ENCODE data around the gene STK11IP.

STK11IP gene

DNA sequence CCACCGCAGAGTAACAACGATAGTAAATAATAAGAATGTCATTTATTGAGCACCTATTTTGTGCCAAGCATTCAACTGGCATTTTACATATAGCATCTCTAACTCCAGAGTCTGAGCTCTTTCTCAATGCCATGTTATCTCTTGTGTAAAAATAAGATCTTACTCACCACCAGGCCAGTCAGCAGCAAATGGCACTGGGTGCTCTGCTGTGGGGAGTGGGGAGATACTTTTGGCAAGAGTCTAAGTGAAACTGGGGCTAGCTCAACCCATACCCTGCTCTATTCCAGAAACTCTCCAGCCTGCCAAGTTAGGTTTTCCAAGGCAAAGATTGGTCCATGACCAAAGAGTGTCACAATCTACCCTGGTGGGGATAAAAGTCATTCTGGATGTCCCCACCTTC is 24.8 kb downstream of the STK11IP start:
- no peak for DNase-seq

DNA sequence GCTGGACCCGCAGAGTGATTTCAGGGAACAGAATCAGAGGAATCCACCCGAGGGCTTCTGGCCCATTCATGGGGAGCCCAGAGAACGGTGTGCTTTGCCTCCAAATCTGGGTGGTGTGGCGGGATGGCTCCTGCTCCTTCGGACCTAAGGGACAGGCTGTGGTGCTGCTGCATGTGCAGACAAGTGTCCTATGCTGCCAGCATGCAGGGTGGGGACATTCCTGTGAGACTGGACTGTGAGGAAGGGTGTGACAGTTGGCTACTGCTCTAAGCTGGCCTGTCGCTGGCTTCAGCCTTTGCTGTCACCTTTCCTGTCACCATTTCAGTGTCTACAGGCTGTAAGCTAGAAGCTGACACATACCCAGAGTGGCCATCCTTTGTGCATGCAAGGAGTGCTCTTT is 26.9 kb downstream of the STK11IP start:
- no peak for DNase-seq

GRCh38 chr2:219625179-219625578 is 27.5 kb downstream of the STK11IP start:
- no peak for DNase-seq

- no peak for DNase-seq
These were observed 28.9 kb downstream of the STK11IP start for GRCh38 chr2:219626540-219626939.

DNA sequence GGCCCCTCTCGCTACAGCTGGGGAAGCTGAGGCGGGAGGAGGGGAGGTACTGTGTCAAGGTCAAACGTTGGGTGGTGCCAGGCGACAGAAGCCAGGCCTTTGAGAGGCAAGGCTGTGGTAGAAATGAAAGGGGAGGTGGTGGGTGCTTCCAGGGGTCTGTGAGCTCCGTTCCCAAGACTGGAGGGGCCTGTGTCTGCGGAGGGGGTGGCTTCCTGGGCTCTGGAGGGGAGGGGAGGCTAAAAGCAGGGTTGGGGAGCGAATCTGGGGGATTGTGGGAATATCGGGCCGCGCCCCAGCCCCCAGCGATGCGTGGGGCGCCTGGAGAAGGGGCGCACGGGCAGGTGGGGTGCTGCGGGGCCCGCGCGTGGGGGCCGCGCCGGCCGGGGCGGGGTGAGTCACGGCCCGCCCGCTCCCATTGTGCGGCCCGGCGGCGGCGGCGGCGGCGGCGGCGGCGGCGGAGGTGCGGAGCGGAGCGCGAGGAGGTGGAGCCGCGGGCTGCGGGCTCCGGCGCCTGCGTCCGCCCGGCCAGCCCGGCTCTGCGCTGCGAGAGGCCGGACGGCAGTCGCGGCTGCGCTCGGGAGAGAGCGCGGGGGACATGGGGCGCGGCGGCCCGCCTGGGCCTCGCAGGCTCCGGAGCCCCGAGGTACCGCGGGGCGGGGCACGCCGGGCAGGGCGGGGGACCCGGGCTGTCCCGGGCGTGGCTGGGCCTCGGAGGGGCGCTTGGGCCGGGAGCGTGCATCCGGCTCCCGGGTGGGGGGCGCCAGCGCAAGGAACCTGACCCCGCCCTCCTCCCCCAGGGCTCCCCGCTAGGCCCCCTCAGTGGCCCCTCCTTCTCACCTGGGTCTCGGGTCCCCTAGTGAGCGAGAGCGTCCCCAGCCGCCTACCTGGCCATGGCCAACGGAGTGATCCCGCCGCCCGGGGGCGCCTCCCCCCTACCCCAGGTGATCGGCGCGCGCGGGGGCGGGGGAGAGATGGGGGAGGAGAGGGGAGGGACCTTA is 29.7 kb downstream of the STK11IP start, which contains the start of gene SLC4A3:
Gene SLC4A3, plus strand, starts transcription at position 528 of the 998 bp plus-strand sequence. Its CDS starts 363 bp downstream, at position 891.
- DNase-seq = no peak

DNA sequence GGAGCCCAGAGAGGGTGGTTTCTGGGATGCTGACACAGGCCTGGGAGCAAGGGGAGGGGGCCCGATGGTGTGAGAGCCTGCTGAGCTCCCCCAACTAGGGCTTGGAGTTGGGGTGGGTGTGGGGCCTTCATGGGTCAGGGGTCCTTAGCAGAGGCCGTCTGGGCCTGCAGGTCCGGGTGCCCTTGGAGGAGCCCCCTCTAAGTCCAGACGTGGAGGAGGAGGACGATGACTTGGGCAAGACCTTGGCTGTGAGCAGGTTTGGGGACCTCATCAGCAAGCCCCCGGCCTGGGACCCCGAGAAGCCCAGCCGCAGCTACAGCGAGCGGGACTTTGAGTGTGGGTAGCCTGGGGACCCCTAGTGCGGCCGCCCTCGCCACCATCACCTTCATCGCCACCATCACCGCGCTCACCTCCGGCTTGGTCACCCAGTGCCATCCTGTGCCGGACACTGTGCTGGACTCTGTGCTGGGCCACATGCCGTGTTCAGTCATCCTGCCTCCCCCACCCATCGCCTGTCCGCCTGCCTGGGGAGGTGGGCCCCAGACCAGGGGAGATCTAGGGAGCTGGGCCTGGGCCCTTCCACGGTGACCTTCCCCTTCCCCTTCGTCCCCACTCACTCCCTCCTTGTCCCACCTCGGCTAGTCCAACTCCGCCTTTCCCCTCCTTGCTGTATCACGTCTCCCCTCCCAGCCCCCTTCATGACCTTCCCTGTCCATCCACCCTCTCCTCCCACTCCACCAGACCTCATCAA is 30.8 kb downstream of the STK11IP start:
- no peak for DNase-seq

DNA sequence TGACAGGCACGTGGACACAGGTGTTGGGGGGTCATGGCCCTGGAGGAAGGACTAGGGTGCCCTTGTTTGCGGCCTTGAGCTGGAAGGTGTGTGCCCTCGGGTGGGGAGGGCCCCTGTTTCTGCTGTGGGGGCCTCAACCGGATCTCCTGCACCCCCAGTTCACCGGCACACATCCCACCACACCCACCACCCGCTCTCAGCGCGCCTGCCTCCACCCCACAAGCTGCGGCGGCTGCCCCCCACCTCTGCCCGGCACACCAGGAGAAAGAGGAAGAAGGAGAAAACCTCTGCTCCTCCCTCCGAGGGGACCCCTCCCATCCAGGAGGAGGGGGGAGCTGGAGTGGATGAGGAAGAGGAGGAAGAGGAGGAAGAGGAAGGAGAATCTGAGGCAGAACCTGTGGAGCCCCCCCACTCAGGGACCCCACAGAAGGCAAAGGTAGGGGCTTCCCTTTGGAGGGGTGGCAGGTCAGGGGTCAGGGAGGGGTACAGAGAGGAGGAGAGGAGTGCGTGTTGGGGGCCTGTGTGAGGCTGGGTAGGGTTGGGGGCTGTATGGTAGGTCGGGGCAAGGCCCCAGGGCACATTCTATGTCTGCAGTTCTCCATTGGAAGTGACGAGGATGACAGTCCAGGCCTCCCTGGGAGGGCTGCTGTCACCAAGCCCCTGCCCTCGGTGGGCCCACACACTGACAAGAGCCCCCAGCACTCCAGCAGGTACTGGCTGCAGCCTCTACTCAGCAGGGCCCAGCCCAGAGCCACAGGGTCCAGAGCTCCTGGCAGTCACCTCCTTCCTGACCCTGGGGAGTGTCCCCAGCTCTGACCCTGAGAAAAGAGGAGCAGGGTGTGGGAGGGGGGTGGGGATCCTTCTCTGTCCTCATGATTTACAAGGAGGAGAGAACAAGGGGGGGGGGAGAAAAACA is 31.6 kb downstream of the STK11IP start:
- DNase-seq = no peak

DNA sequence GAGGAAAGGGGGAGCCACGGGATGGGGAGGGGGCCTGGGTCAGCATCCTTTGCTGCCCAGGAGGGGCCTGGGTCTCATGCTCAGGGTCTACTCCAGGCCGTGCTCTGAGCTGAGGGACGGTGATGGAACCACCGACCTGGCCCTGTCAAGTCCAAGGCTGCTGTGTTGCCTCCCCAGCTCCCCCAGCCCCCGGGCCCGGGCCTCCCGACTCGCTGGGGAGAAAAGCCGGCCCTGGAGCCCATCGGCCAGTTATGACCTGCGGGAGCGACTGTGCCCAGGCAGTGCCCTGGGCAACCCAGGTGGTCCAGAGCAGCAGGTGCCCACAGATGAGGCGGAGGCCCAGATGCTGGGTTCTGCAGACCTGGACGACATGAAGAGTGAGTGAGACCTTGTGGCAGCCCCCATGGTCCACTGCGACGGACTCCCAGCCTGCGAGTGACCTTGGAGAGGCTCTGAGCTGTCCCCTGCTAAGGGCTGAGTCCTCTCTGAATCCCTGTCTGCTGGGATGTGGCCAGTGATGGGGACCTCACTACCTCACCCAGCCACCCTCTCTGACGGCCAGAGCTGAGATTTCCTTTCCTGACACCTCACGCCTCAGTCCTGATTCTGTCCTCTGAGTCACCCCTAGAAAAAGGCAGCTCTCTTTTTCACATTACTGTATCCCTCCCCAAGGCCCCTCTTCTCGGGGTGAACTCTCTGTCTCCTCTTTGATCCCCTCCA is 32.5 kb downstream of the STK11IP start:
- no peak for DNase-seq

GRCh38 chr2:219630770-219631405 is 33.2 kb downstream of the STK11IP start:
- no peak for DNase-seq

GRCh38 chr2:219631406-219631891 is 33.8 kb downstream of the STK11IP start:
- no peak for DNase-seq

DNA sequence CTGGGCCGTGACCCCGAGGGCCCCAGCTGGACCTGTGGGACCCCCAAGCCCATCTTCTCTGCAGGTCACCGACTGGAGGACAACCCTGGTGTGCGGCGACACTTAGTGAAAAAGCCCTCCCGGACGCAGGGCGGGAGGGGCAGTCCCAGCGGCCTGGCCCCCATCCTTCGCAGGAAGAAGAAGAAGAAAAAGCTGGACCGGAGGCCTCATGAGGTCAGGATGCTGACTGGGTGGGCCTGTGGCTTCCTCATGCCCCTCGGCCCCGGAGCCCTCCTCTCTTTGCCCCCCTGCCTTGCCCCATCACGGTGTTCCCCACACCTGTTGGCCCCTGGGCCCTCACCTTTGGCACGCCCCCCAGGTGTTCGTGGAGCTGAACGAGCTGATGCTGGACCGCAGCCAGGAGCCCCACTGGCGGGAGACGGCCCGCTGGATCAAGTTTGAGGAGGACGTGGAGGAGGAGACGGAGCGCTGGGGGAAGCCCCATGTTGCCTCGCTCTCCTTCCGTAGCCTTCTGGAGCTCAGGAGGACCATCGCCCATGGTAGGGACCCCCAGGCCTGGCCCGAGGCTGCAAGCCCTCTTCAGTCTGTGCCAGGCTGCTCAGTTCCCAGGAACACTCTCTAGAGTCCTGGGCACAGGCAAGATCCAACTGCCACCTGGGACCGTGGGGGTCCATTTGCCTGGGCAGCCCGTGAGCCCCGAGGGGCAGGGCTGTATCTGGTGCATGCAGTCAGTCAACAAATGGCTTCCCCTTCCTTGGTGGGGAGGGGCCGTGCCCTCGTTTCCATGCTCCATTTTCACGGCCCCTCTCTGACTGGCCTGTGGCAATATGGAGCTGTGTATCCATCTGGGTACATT is 34.5 kb downstream of the STK11IP start:
- no peak for DNase-seq

- no peak for DNase-seq
These were observed 35.1 kb downstream of the STK11IP start for GRCh38 chr2:219632760-219633105.

DNA sequence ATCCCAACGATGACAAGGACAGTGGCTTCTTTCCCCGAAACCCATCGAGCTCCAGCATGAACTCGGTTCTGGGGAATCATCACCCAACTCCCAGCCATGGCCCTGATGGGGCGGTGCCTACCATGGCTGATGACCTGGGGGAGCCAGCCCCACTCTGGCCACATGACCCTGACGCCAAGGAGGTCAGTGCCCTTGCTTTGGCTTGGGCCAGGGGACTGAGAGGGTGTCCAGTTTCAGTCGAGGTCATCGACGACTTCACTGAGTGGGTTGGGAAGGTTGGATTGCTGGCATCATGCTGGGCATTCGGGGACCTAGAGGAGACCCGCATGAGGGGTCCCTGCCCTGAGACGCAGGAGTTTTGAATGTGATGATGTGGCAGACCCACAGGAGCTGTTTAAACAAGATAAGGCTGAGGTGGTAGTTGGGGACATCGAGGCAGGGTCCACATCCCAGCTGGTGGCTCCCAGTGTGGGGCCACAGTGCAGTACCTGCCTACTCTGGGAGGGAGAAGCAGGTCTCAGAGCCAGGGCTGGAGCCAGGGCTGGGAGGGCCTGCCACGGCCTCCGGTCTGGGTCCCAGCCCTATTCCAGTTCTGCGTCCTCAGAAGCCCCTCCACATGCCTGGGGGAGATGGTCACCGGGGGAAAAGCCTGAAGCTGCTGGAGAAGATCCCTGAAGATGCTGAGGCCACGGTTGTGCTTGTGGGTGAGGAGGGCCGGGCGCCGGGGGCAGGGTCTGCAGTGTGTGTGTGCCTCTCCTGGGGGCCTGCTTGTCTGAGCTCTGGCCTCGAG is 35.8 kb downstream of the STK11IP start:
- no peak for DNase-seq

DNA sequence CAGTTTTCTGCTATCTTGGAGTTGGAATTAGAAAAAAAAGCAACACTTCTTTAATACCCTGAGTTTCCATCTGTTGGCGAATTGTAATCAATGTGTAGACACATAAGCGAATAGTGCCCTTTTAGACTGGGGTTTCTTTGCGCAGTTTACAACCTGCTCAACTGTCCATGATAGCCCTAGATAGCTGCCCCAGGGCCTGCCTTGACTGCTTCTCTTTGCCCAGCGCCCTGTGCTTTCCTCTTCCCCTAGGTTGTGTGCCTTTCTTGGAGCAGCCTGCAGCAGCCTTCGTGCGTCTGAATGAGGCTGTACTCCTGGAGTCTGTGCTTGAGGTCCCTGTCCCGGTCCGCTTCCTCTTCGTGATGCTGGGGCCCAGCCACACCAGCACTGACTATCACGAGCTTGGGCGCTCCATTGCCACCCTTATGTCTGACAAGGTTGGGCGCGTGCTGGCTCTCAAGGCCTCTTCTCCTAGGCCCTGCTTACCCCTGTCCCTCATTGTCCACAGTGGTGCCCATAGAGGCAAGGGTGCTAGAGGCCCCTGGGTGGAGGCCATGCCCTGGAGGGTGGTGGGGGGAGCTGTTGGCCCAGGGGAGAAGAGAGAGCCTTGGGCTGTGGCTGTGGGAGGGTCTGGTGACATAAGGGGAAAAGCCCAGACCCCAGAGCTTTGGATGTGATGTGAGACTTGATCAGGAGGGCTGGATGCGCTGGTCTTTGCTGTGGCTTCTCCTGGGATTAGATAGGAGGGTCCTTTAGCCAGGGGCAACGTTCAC is 36.7 kb downstream of the STK11IP start:
- DNase-seq = no peak

- DNase-seq = no peak
These were observed 37.5 kb downstream of the STK11IP start for GRCh38 chr2:219634951-219635751.

- DNase-seq = no peak
These were observed 38.7 kb downstream of the STK11IP start for GRCh38 chr2:219636144-219636915.

Measured in activated gamma-delta T cell treated with Interleukin-2 at 50 U/mL for 16 hours (primary cell).